ENCODE results near the gene SGO1.

GRCh38 chr3:20201143-20201542, 15.1 kb upstream of the SGO1 start:
- TF ChIP-seq EZH2phosphoT487 (IDR thresholded peaks at IDR 0.05; ENCODE audit: low read length) (no peak), EZH2 (optimal IDR thresholded peaks at IDR 0.05; ENCODE audit: low read depth, low read length) (no peak)
- TF ChIP-seq, protein P1, sequence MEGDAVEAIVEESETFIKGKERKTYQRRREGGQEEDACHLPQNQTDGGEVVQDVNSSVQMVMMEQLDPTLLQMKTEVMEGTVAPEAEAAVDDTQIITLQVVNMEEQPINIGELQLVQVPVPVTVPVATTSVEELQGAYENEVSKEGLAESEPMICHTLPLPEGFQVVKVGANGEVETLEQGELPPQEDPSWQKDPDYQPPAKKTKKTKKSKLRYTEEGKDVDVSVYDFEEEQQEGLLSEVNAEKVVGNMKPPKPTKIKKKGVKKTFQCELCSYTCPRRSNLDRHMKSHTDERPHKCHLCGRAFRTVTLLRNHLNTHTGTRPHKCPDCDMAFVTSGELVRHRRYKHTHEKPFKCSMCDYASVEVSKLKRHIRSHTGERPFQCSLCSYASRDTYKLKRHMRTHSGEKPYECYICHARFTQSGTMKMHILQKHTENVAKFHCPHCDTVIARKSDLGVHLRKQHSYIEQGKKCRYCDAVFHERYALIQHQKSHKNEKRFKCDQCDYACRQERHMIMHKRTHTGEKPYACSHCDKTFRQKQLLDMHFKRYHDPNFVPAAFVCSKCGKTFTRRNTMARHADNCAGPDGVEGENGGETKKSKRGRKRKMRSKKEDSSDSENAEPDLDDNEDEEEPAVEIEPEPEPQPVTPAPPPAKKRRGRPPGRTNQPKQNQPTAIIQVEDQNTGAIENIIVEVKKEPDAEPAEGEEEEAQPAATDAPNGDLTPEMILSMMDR (IDR thresholded peaks at IDR 0.05; ENCODE audit: low read length), result no peak
